ENCODE measurements around the gene KRT84.

DNA sequence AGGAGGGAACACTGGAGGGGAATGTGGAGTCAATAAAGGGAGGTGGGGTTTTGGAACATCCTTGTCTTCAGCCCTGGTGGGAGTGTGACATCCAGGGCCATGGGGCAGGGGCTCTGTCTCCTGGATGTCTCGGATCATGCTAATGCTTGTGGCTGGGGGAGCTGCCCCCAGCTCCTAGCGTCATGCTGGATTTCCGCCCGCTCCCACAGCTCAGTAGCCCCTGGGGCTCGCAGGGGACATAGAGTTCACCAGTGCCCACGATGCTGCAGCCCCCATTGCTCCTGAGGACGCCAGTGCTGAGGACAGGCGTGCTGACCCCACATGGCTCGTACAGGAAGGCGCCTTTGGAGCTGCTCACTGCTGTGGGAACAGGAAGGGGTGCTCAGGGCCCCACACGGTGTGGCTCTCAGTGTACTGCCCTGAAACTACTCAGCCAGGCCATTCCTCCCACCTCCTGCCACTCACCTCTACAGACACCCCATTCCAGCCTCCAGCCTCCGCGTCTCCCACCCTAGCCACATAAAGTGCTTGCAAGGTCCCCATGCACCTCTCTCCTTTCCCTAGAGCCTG, 9.5 kb upstream of the KRT84 start:
- TF ChIP-seq POLR2A (IDR thresholded peaks at IDR 0.05) = no peak
- TF ChIP-seq, protein P1, sequence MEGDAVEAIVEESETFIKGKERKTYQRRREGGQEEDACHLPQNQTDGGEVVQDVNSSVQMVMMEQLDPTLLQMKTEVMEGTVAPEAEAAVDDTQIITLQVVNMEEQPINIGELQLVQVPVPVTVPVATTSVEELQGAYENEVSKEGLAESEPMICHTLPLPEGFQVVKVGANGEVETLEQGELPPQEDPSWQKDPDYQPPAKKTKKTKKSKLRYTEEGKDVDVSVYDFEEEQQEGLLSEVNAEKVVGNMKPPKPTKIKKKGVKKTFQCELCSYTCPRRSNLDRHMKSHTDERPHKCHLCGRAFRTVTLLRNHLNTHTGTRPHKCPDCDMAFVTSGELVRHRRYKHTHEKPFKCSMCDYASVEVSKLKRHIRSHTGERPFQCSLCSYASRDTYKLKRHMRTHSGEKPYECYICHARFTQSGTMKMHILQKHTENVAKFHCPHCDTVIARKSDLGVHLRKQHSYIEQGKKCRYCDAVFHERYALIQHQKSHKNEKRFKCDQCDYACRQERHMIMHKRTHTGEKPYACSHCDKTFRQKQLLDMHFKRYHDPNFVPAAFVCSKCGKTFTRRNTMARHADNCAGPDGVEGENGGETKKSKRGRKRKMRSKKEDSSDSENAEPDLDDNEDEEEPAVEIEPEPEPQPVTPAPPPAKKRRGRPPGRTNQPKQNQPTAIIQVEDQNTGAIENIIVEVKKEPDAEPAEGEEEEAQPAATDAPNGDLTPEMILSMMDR (IDR thresholded peaks at IDR 0.05) = no peak
